GM12878 (cell line): ENCODE measurements around the gene UBE2M. TPM values are rescaled to one million over a fixed set of nuclear protein-coding genes. Genes with fewer than 3 reads are reported as not detected.
A peak's percentile ranks its signal among the peaks of the same experiment; 100 is the strongest.

ENCODE experiments used
- BRCA1 ChIP-seq: IDR thresholded peaks from 2 replicates; pipeline ENCODE4 v1.6.1; 2011; ENCODE audit warnings: low read depth, low read length, improper control_type of control experiment
- CREM ChIP-seq: IDR thresholded peaks from 2 replicates; pipeline ENCODE4 v1.6.1; 2014; ENCODE audit warnings: antibody characterized with exemption, low read depth
- E2F8 ChIP-seq: fragments of 450-650 bp; IDR thresholded peaks from 2 replicates; pipeline ENCODE4 v1.6.1; 2018; ENCODE audit warnings: mild to moderate bottlenecking, low read depth, moderate library complexity; ENCODE audit not compliant: partially characterized antibody
- ELK1 ChIP-seq: IDR thresholded peaks from 2 replicates; pipeline ENCODE4 v1.6.1; 2012; ENCODE audit warnings: low read depth, low read length, improper control_type of control experiment
- FOXK2 ChIP-seq: fragments of 450-650 bp; IDR thresholded peaks from 2 replicates; pipeline ENCODE4 v1.6.1; 2017; ENCODE audit warnings: mild to moderate bottlenecking, moderate library complexity
- HDAC2 ChIP-seq: fragments of 200-600 bp; sonication (generic); IDR thresholded peaks from 2 replicates; pipeline ENCODE4 v1.6.1; 2017
- MEF2B ChIP-seq: fragments of 450-650 bp; IDR thresholded peaks from 2 replicates; pipeline ENCODE4 v1.6.1; 2018; ENCODE audit warnings: mild to moderate bottlenecking, moderate library complexity; ENCODE audit not compliant: partially characterized antibody, poor library complexity, severe bottlenecking
- NFYA ChIP-seq: IDR thresholded peaks from 2 replicates; pipeline ENCODE4 v1.6.1; 2011; ENCODE audit warnings: low read depth, mild to moderate bottlenecking, low read length, improper control_type of control experiment, borderline replicate concordance
- NFYB ChIP-seq: IDR thresholded peaks from 2 replicates; pipeline ENCODE4 v1.6.1; 2011; ENCODE audit warnings: low read depth, mild to moderate bottlenecking, low read length, improper control_type of control experiment, moderate library complexity; ENCODE audit not compliant: insufficient read depth
- PAX5 ChIP-seq: IDR thresholded peaks from 2 replicates; pipeline ENCODE4 v1.6.1; 2011; ENCODE audit warnings: low read depth, low read length, borderline replicate concordance
- PBX3 ChIP-seq: IDR thresholded peaks from 2 replicates; pipeline ENCODE4 v1.6.1; 2011; ENCODE audit warnings: mild to moderate bottlenecking, low read depth, low read length, moderate library complexity; ENCODE audit not compliant: insufficient replicate concordance
- PML ChIP-seq: IDR thresholded peaks from 2 replicates; pipeline ENCODE4 v1.6.1; 2012; ENCODE audit warnings: low read length, inconsistent platforms
- RB1 ChIP-seq: fragments of 450-650 bp; formaldehyde crosslinking; IDR thresholded peaks from 2 replicates; pipeline ENCODE4 v1.6.1; 2017; ENCODE audit warnings: mild to moderate bottlenecking, borderline replicate concordance
- SPI1 ChIP-seq: IDR thresholded peaks from 2 replicates; pipeline ENCODE4 v1.6.1; 2011; ENCODE audit warnings: low read depth, mild to moderate bottlenecking, low read length, moderate library complexity, borderline replicate concordance; ENCODE audit not compliant: insufficient read depth
- SREBF1 ChIP-seq: IDR thresholded peaks from 2 replicates; pipeline ENCODE4 v1.6.1; 2012; ENCODE audit warnings: mild to moderate bottlenecking, low read length
- TBL1XR1 ChIP-seq: IDR thresholded peaks from 2 replicates; pipeline ENCODE4 v1.6.1; 2012; ENCODE audit warnings: low read depth, low read length, improper control_type of control experiment
- USF2 ChIP-seq: IDR thresholded peaks from 2 replicates; pipeline ENCODE4 v1.6.1; 2011; ENCODE audit warnings: low read depth, low read length, improper control_type of control experiment, borderline replicate concordance
- ZBTB40 ChIP-seq: fragments of 450-650 bp; IDR thresholded peaks from 2 replicates; pipeline ENCODE4 v1.6.1; 2016; ENCODE audit warnings: mild to moderate bottlenecking, moderate library complexity, borderline replicate concordance
- ZNF622 ChIP-seq: fragments of 450-650 bp; IDR thresholded peaks from 2 replicates; pipeline ENCODE4 v1.6.1; 2017; ENCODE audit warnings: mild to moderate bottlenecking, inconsistent platforms
- polyA plus RNA-seq, 11 experiments: library from polyadenylated mRNA; depleted of rRNA in 4 of 11; unstranded in 6 of 11; stranded (reverse) in 5 of 11; fragments of >200 nt; fragmentation: Nextera tagmentation in 4 of 11; fragmentation: Illumina TruSeq in 1 of 11; extraction: Ambion mirVana in 4 of 11; extraction: Trizol in 1 of 11; gene quantifications; 1 replicate in 1 of 11; 2 replicates in 10 of 11; pipeline versions ENCODE4 v1.2.1 to v1.2.3, GENCODE V29; 2011 to 2016; ENCODE audit warnings: inconsistent platforms in 2 of 11, missing spikeins in 2 of 11, low read depth in 1 of 11
- total RNA-seq, 4 experiments: library from RNA; depleted of rRNA in 3 of 4; stranded (reverse); fragments of >200 nt in 3 of 4; fragmentation: Illumina TruSeq in 1 of 4; extraction: Trizol in 1 of 4; gene quantifications; 2 replicates each; pipeline versions ENCODE4 v1.2.1 to v1.2.3, GENCODE V29; 2013 to 2021

Gene UBE2M
- total and polyA plus RNA-seq, 10 of the 15 experiments (the other 5 are each of a cell fraction or from before 2014, with no cell fraction given), result 1.4 to 105 (median 73.9) TPM

- TF ChIP-seq E2F8 (peak; percentile 93), SREBF1 (peak; percentile 65; the same call in 1 of the 2 replicates), PBX3 (no peak), SPI1 (peak; percentile 24; the same call in 1 of the 2 replicates), NFYB (no peak), HDAC2 (no peak), ZBTB40 (peak; percentile 99), ELK1 (peak; percentile 95), TBL1XR1 (peak; percentile 78), PML (peak; percentile 96), NFYA (no peak), FOXK2 (peak; percentile 84), CREM (peak; percentile 96), ZNF622 (no peak), MEF2B (peak; percentile 63), USF2 (no peak), BRCA1 (no peak), RB1 (peak; percentile 92; the same call in 1 of the 2 replicates), PAX5 (peak; percentile 34; the same call in 1 of the 2 replicates)
Observed at GRCh38 chr19:58519355-58520256, 38.8 kb downstream of the UBE2M start, which contains the start of gene ZBTB45 (continued).
